Transverse colon (tissue), 4 donors: Measurements from ENCODE around the gene MT1E. TPM values are rescaled to one million over a fixed set of nuclear protein-coding genes. Genes with fewer than 3 reads are reported as not detected.

ENCODE experiments used
- DNase-seq: peaks from one replicate; pipeline ENCODE4 v3.0.0-alpha.2; 2019
- H3K27ac ChIP-seq, 4 donors: fragments of 200-600 bp; sonication (generic); 2 replicates each; pipeline ENCODE4 v1.5.1; 2016 to 2018; ENCODE audit warnings: inconsistent platforms in 4 of 4
- H3K27me3 ChIP-seq: fragments of 200-600 bp; sonication (generic); 2 replicates; pipeline ENCODE4 v1.5.1; 2017; ENCODE audit warnings: inconsistent platforms
- H3K36me3 ChIP-seq, 4 donors: fragments of 200-600 bp; sonication (generic); 2 replicates each; pipeline ENCODE4 v1.5.1; 2017 to 2019; ENCODE audit warnings: inconsistent platforms in 4 of 4
- H3K4me1 ChIP-seq, 4 donors: fragments of 200-600 bp; sonication (generic); 2 replicates each; pipeline ENCODE4 v1.5.1; 2017 to 2020; ENCODE audit warnings: inconsistent platforms in 4 of 4
- H3K4me3 ChIP-seq, 4 donors: fragments of 200-600 bp; sonication (generic); 1 replicate in 1 of 4; 2 replicates in 3 of 4; pipeline versions ENCODE4 v1.5.1 to v1.6.1; 2017 to 2019; ENCODE audit warnings: inconsistent platforms in 4 of 4
- H3K9me3 ChIP-seq, 2 donors: fragments of 200-600 bp; sonication (generic); 2 replicates each; pipeline ENCODE4 v1.5.1; 2017 to 2019; ENCODE audit warnings: inconsistent platforms in 2 of 2
- EP300 ChIP-seq: sonication (generic); formaldehyde crosslinking; IDR thresholded peaks from one replicate; pipeline ENCODE4 v1.6.1; 2017; ENCODE audit warnings: antibody characterized with exemption, low read depth
- POLR2A ChIP-seq: fragments of 450-650 bp; IDR thresholded peaks from one replicate; pipeline ENCODE4 v1.6.1; 2016; ENCODE audit warnings: antibody characterized with exemption, mild to moderate bottlenecking, moderate library complexity
- POLR2AphosphoS5 ChIP-seq, 3 donors: sonication (generic); formaldehyde crosslinking; IDR thresholded peaks; one replicate each; pipeline ENCODE4 v1.6.1; 2016; ENCODE audit warnings: antibody characterized with exemption in 3 of 3
- WGBS, 2 donors: methylation state at CpG; one replicate each; pipeline ENCODE4 v1.1.5; 2018; ENCODE audit warnings: low coverage in 1 of 2; 5-methylcytosine and 5-hydroxymethylcytosine counted together
- in situ Hi-C, 4 donors: fragments of 200-750 bp; cut with MboI; loops; one replicate each; pipeline versions ENCODE4 v1.15.0 to v1.15.1; 2017; ENCODE audit warnings: low sequenced_read_pairs in 3 of 4, low pct_ligation_motif_present in 1 of 4, low pct_unique_long_range_greater_than_20kb in 1 of 4
- intact Hi-C: fragments of 100-400 bp; cut with DNase I; formaldehyde crosslinking; loops from one replicate; pipeline ENCODE4 v1.15.1; 2023; ENCODE audit warnings: low total_unique reads
- total RNA-seq, 4 donors: library from RNA; depleted of rRNA; stranded (reverse); fragments of >200 nt; gene quantifications; one replicate each; pipeline ENCODE4 v1.1.0, GENCODE V29; 2016
- TF ChIP-seq, protein P1 (sequence below), 5 experiments: fragments of 200-600 bp in 3 of 5; fragments of 450-650 bp in 2 of 5; sonication (generic) in 3 of 5; IDR thresholded peaks; 1 replicate in 2 of 5; 2 replicates in 3 of 5; pipeline ENCODE4 v1.5.1; 2016 to 2017; ENCODE audit warnings: antibody characterized with exemption in 5 of 5, inconsistent platforms in 3 of 5, mild to moderate bottlenecking in 2 of 5, moderate library complexity in 1 of 5

The MT1E gene
- total RNA-seq, 4 donors from 2014 or later = 109 to 1,058 (median 257) TPM

DNA sequence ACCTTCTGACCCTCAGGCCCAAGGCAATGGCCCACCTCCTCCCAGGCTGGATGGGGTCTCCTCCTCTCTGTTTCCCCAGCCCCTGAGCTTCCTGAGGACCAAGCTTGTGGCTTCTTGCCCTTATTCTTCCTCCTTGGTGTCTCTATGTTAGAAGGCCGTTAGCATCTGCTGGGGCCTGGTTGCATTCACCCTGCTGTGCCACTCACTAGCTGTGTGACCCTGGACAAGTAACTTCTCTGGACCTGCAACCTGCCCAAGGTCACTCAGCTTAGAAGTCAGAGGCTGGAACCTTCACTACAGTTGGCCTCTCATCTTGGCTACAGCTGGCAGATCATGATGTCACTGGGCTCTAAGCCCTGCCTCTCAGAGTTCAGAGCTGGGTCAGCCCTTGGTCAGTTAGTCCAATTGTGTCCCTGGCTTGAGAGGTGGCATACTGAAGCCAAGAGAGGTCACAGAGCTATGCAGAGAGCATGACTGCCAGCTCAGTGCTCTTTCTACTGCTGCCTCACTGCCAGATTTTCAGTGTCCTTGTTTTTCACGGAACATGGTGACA, 14.2 kb upstream of the MT1E start:
- TF ChIP-seq, protein P1, sequence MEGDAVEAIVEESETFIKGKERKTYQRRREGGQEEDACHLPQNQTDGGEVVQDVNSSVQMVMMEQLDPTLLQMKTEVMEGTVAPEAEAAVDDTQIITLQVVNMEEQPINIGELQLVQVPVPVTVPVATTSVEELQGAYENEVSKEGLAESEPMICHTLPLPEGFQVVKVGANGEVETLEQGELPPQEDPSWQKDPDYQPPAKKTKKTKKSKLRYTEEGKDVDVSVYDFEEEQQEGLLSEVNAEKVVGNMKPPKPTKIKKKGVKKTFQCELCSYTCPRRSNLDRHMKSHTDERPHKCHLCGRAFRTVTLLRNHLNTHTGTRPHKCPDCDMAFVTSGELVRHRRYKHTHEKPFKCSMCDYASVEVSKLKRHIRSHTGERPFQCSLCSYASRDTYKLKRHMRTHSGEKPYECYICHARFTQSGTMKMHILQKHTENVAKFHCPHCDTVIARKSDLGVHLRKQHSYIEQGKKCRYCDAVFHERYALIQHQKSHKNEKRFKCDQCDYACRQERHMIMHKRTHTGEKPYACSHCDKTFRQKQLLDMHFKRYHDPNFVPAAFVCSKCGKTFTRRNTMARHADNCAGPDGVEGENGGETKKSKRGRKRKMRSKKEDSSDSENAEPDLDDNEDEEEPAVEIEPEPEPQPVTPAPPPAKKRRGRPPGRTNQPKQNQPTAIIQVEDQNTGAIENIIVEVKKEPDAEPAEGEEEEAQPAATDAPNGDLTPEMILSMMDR (IDR thresholded peaks at IDR 0.05) = no peak
- TF ChIP-seq POLR2AphosphoS5 (IDR thresholded peaks at IDR 0.05) = peak in 1 of 3 donors; percentile 9
- TF ChIP-seq POLR2A = no peak
- in situ Hi-C loops = no loop called here
- intact Hi-C loops = no loop called here
- Histone ChIP-seq H3K4me1 (peaks cover 6 to 25% (median 19%) of the 10 kb centered on the region in 4 donors), H3K4me3 (no peak overlapping the region), H3K27ac (peak overlapping the region; percentile 87 to 91 (median 90)), H3K36me3 (no peaks in the 10 kb centered on the region), H3K9me3 (no peaks in the 10 kb centered on the region), H3K27me3 (no peaks in the 10 kb centered on the region)
- 72% methylated on average over 2 of the region's 2 CpGs; no CpG with 5 or more reads in 1 of the 2 donors for WGBS, 2 donors
- DNase-seq = no peak

DNA sequence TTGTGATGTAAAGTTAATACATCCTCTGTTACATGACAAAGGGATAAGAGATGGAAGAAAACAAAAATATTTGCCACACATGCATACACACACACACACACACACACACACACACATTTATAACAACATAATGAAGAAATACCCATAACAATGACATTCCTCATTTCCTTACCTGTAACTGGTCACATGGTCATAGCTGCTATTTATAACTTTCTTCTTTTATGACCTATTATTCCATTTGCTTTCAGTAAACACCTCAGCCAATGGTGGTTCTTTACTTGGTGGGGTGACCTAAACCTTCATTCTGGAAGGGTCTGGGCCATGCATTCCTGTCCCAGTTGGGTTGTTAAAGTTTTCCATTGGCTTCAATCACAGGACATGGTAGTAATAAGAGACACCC, 11.9 kb upstream of the MT1E start:
- TF ChIP-seq, protein P1 (IDR thresholded peaks at IDR 0.05) = no peak
- TF ChIP-seq POLR2AphosphoS5 (IDR thresholded peaks at IDR 0.05) (no peak), EP300 (no peak), POLR2A (no peak)
- Histone ChIP-seq H3K9me3 (no peaks in the 10 kb centered on the region), H3K36me3 (no peaks in the 10 kb centered on the region), H3K4me1 (peaks cover 12 to 32% (median 24%) of the 10 kb centered on the region in 4 donors), H3K27ac (no peak overlapping the region), H3K27me3 (peaks cover under 1% of the 10 kb centered on the region), H3K4me3 (no peak overlapping the region)
- DNase-seq = no peak
- intact Hi-C loops (no loop called here), in situ Hi-C loops (no loop called here)

DNA sequence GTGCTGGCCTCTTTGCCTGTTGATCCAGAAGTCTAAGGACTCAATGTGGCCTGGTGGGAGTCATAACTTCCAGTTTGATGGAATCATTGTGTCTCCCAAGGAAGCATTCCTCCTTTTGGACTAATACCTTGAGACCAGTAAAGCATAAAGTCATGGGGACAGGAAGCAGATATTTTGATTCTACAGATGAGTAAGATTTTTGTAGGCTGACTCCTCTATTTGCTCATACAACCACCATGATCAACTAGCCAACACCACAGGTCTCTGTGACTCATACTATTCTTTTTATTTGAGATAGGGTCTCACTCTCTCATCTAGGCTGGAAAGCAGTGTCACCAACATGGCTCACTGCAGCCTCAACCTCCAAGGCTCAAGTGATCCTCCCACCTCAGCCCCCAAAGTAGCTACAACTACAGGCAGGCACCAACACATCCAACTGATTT, 11.0 kb upstream of the MT1E start:
- peaks cover 12 to 32% (median 18%) of the 10 kb centered on the region in 4 donors for H3K4me1 ChIP-seq

DNA sequence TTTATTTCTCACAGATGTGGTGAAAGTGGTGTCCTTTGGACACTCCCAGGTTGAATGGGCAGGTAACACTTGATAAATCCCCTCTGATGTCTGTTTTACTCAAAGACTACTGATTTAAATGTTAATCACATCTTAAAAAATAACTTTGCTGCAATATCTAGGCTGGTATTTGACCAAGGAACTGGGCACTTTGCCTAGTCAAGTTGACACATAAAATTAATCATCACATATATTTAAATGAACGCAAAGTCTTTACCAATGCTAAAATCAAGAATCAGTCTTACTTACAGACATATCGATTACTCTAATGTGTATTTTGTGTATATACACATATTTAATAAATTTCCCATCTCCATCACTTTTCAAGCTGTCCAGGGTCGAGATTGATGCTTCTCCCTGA, 10.2 kb upstream of the MT1E start:
- in situ Hi-C loops (no loop called here), intact Hi-C loops (no loop called here)
- no peaks in the 10 kb centered on the region for H3K36me3 ChIP-seq
- H3K4me3 ChIP-seq = no peak overlapping the region
- H3K4me1 ChIP-seq = peaks cover 7 to 24% (median 13%) of the 10 kb centered on the region in 4 donors
- TF ChIP-seq POLR2AphosphoS5 (IDR thresholded peaks at IDR 0.05) (no peak), EP300 (no peak), POLR2A (no peak)
- TF ChIP-seq, protein P1 (IDR thresholded peaks at IDR 0.05) = no peak
- 77 to 79% methylated on average over 3 of the region's 3 CpGs for WGBS, 2 donors
- no peaks in the 10 kb centered on the region for H3K9me3 ChIP-seq
- DNase-seq = no peak
- H3K27me3 ChIP-seq = peaks cover 4% of the 10 kb centered on the region
- no peak overlapping the region for H3K27ac ChIP-seq

More for the DNA sequence above, 11.0 kb upstream of the MT1E start:
- H3K27ac ChIP-seq = no peak overlapping the region
- no peak for DNase-seq
- H3K36me3 ChIP-seq = no peaks in the 10 kb centered on the region
- peaks cover 4% of the 10 kb centered on the region for H3K27me3 ChIP-seq
- no peak overlapping the region for H3K4me3 ChIP-seq
- in situ Hi-C loops = no loop called here
- TF ChIP-seq EP300 (no peak), POLR2A (no peak), POLR2AphosphoS5 (IDR thresholded peaks at IDR 0.05) (no peak)
- TF ChIP-seq, protein P1 (IDR thresholded peaks at IDR 0.05) = no peak
- intact Hi-C loops = no loop called here
- H3K9me3 ChIP-seq = no peaks in the 10 kb centered on the region
